IMR-90 (cell line): Measurements from ENCODE around the gene MRPL52. TPM values are rescaled to one million over a fixed set of nuclear protein-coding genes. Genes with fewer than 3 reads are reported as not detected.

Experiments
- ATAC-seq: fragments of 200-7000 bp; cut with Tn5 transposase; 2 replicates; pipeline ENCODE4 v1.9.1; 2020; ENCODE audit warnings: low read depth, mild to moderate bottlenecking, moderate library complexity
- BruUV-seq: library from RNA; stranded (reverse); fragments of 400-500 nt; replicated peaks from 2 replicates; lab custom pipeline; 2021; lab: Mats Ljungman, UMichigan
- CTCF ChIA-PET: fragments of 300-600 bp; formaldehyde crosslinking; extraction: SDS; loops from one replicate; lab custom pipeline; 2021; ENCODE audit warnings: antibody characterized with exemption; lab: Yijun Ruan, JAX
- POLR2A ChIA-PET: fragments of 300-600 bp; sonication (Branson Sonifier 250); formaldehyde crosslinking; loops from one replicate; lab custom pipeline; 2022; ENCODE audit warnings: antibody characterized with exemption; ENCODE audit not compliant: unreplicated experiment; lab: Charles Lee
- DNase-seq: peaks from one replicate; pipeline ENCODE4 v3.0.0; 2013
- H2AFZ ChIP-seq: replicated peaks from 2 replicates; pipeline ENCODE3; 2013; ENCODE audit warnings: low read length, mild to moderate bottlenecking; ENCODE audit not compliant: poor library complexity
- H2AK5ac ChIP-seq: 2 replicates; pipeline ENCODE4 v1.6.1; 2013; ENCODE audit warnings: low read depth, low read length, inconsistent platforms
- H2AK9ac ChIP-seq: replicated peaks from 2 replicates; pipeline ENCODE3; 2013; ENCODE audit warnings: mild to moderate bottlenecking, low read depth, low read length, moderate library complexity; ENCODE audit not compliant: poor library complexity
- H2BK120ac ChIP-seq: 2 replicates; pipeline ENCODE4 v1.6.1; 2013; ENCODE audit warnings: low read depth, low read length, inconsistent platforms
- H2BK15ac ChIP-seq: 3 replicates; pipeline ENCODE4 v1.6.1; 2013; ENCODE audit warnings: low read depth, low read length, inconsistent platforms
- H2BK20ac ChIP-seq: 2 replicates; pipeline ENCODE4 v1.6.1; 2013; ENCODE audit warnings: low read depth, mild to moderate bottlenecking, inconsistent platforms, low read length, moderate library complexity
- H2BK5ac ChIP-seq: 2 replicates; pipeline ENCODE4 v1.6.1; 2013; ENCODE audit warnings: mild to moderate bottlenecking, low read depth, low read length, inconsistent platforms; ENCODE audit not compliant: poor library complexity, severe bottlenecking
- H3K14ac ChIP-seq: replicated peaks from 2 replicates; pipeline ENCODE4 v1.6.1; 2013; ENCODE audit warnings: low read depth, low read length, inconsistent platforms
- H3K18ac ChIP-seq: 2 replicates; pipeline ENCODE4 v1.6.1; 2013; ENCODE audit warnings: low read depth, low read length, control low read depth
- H3K23ac ChIP-seq: 2 replicates; pipeline ENCODE4 v1.6.1; 2013; ENCODE audit warnings: low read depth, low read length, inconsistent platforms
- H3K27ac ChIP-seq: 2 replicates; pipeline ENCODE4 v1.5.1; 2013; ENCODE audit warnings: mild to moderate bottlenecking, control low read depth, low read length; ENCODE audit not compliant: insufficient read depth
- H3K27me3 ChIP-seq: 2 replicates; pipeline ENCODE4 v1.6.1; 2013; ENCODE audit warnings: low read length; ENCODE audit not compliant: control insufficient read depth, insufficient read depth
- H3K36me3 ChIP-seq: 2 replicates; pipeline ENCODE4 v1.6.1; 2013; ENCODE audit warnings: low read length, mixed read lengths; ENCODE audit not compliant: control insufficient read depth, insufficient read depth
- H3K4ac ChIP-seq: 2 replicates; pipeline ENCODE4 v1.6.1; 2013; ENCODE audit warnings: low read depth, low read length, inconsistent platforms
- H3K4me1 ChIP-seq: 2 replicates; pipeline ENCODE4 v1.6.1; 2013; ENCODE audit warnings: low read length, mixed read lengths; ENCODE audit not compliant: control insufficient read depth, insufficient read depth
- H3K4me2 ChIP-seq: 2 replicates; pipeline ENCODE4 v1.6.1; 2013; ENCODE audit warnings: low read depth, mild to moderate bottlenecking, control low read depth, low read length, moderate library complexity
- H3K4me3 ChIP-seq: 2 replicates; pipeline ENCODE4 v1.5.1; 2013; ENCODE audit warnings: low read depth, mild to moderate bottlenecking, control low read depth, low read length, moderate library complexity; ENCODE audit not compliant: insufficient read depth
- H3K56ac ChIP-seq: 2 replicates; pipeline ENCODE4 v1.6.1; 2013; ENCODE audit warnings: low read length, inconsistent platforms; ENCODE audit not compliant: insufficient read depth; ENCODE audit errors: extremely low read depth
- H3K79me1 ChIP-seq, 2 experiments: 2 replicates each; pipeline ENCODE4 v1.6.1; 2013; ENCODE audit warnings: low read length in 2 of 2, inconsistent platforms in 1 of 2, low read depth in 1 of 2
- H3K9ac ChIP-seq: 2 replicates; pipeline ENCODE4 v1.6.1; 2013; ENCODE audit warnings: low read depth, low read length, control low read depth
- H3K9me1 ChIP-seq: 2 replicates; pipeline ENCODE4 v1.6.1; 2013; ENCODE audit warnings: low read length, inconsistent platforms; ENCODE audit not compliant: insufficient read depth
- H3K9me3 ChIP-seq: 2 replicates; pipeline ENCODE4 v1.6.1; 2013; ENCODE audit warnings: low read length; ENCODE audit not compliant: control insufficient read depth, insufficient read depth
- H4K20me1 ChIP-seq: 2 replicates; pipeline ENCODE4 v1.6.1; 2013; ENCODE audit warnings: low read length, inconsistent platforms; ENCODE audit not compliant: insufficient read depth
- H4K5ac ChIP-seq: 2 replicates; pipeline ENCODE4 v1.6.1; 2013; ENCODE audit warnings: mild to moderate bottlenecking, low read depth, low read length, control low read depth
- H4K8ac ChIP-seq, 2 experiments: 2 replicates each; pipeline ENCODE4 v1.6.1; 2013; ENCODE audit warnings: low read depth in 2 of 2, low read length in 2 of 2, control low read depth in 1 of 2, inconsistent platforms in 1 of 2
- H4K91ac ChIP-seq: 2 replicates; pipeline ENCODE4 v1.6.1; 2013; ENCODE audit warnings: low read depth, low read length, inconsistent platforms; ENCODE audit not compliant: insufficient read depth
- CEBPB ChIP-seq: IDR thresholded peaks from 2 replicates; pipeline ENCODE4 v1.6.1; 2012; ENCODE audit warnings: low read depth, low read length, improper control_type of control experiment
- CTCF ChIP-seq: conservative IDR thresholded peaks from 2 replicates; pipeline ENCODE4 v1.5.1; 2012; ENCODE audit warnings: mild to moderate bottlenecking, low read depth, low read length, improper control_type of control experiment
- FOS ChIP-seq: fragments of 150-350 bp; IDR thresholded peaks from 2 replicates; pipeline ENCODE4 v1.6.1; 2016; ENCODE audit warnings: low read depth, low read length
- MAFK ChIP-seq: IDR thresholded peaks from 2 replicates; pipeline ENCODE4 v1.6.1; 2012; ENCODE audit warnings: low read depth, low read length, improper control_type of control experiment
- MXI1 ChIP-seq: IDR thresholded peaks from 2 replicates; pipeline ENCODE4 v1.6.1; 2012; ENCODE audit warnings: low read depth, mild to moderate bottlenecking, low read length, moderate library complexity, borderline replicate concordance
- NFE2L2 ChIP-seq: fragments of 150-350 bp; IDR thresholded peaks from 2 replicates; pipeline ENCODE4 v1.6.1; 2016; ENCODE audit warnings: low read depth, mild to moderate bottlenecking, low read length
- RAD21 ChIP-seq: IDR thresholded peaks from 2 replicates; pipeline ENCODE4 v1.6.1; 2012; ENCODE audit warnings: low read length, improper control_type of control experiment
- RCOR1 ChIP-seq: IDR thresholded peaks from 2 replicates; pipeline ENCODE4 v1.6.1; 2012; ENCODE audit warnings: mild to moderate bottlenecking, low read length, improper control_type of control experiment; ENCODE audit not compliant: insufficient replicate concordance
- RFX5 ChIP-seq: IDR thresholded peaks from 2 replicates; pipeline ENCODE4 v1.8.0; 2012; ENCODE audit warnings: low read depth, mild to moderate bottlenecking, low read length, moderate library complexity
- SMC3 ChIP-seq: fragments of 150-350 bp; IDR thresholded peaks from 2 replicates; pipeline ENCODE4 v1.6.1; 2016; ENCODE audit warnings: low read depth, mild to moderate bottlenecking, antibody characterized with exemption, low read length, moderate library complexity
- WGBS, 2 experiments: methylation state at CpG; one replicate each; pipeline versions ENCODE4 v1.1.5 to v1.1.7; 2013; ENCODE audit warnings: missing lambda C conversion rate in 2 of 2; ENCODE audit not compliant: insufficient read length in 1 of 2; ENCODE audit errors: extremely low coverage in 2 of 2; 5-methylcytosine and 5-hydroxymethylcytosine counted together
- dilution Hi-C: fragments of 300-500 bp; cut with HindIII; formaldehyde crosslinking; loops from one replicate; pipeline ENCODE4 v1.14.3; 2018; ENCODE audit warnings: low sequenced_read_pairs; ENCODE audit not compliant: unreplicated experiment
- in situ Hi-C: fragments of 300-500 bp; cut with MboI; formaldehyde crosslinking; loops from 3 replicates; pipeline ENCODE4 v1.14.3; 2019; ENCODE audit warnings: low sequenced_read_pairs, inconsistent platforms, mixed read lengths
- intact Hi-C: fragments of 100-400 bp; cut with micrococcal nuclease; formaldehyde crosslinking; loops from 2 replicates; pipeline ENCODE4 v1.10.0; 2022
- polyA plus RNA-seq, 3 experiments: library from polyadenylated mRNA; depleted of rRNA; stranded (reverse); fragments of >200 nt; gene quantifications; 2 replicates each; pipeline ENCODE4 v1.2.3, GENCODE V29; 2012; ENCODE audit warnings: low replicate concordance in 1 of 3
- total RNA-seq: library from RNA; depleted of rRNA; stranded (reverse); fragments of >200 nt; gene quantifications from 2 replicates; pipeline ENCODE4 v1.2.3, GENCODE V29; 2012
- TF ChIP-seq, protein P1 (sequence below): fragments of 150-350 bp; IDR thresholded peaks from 2 replicates; pipeline ENCODE4 v1.6.1; 2016; ENCODE audit warnings: low read depth, mild to moderate bottlenecking, low read length, moderate library complexity, borderline replicate concordance
- TF ChIP-seq, protein P2 (sequence below): fragments of 150-350 bp; IDR thresholded peaks from 2 replicates; pipeline ENCODE4 v1.6.1; 2017; ENCODE audit warnings: mild to moderate bottlenecking, antibody characterized with exemption, low read length, low read depth

Gene MRPL52
- total and polyA plus RNA-seq, 2 of the 4 experiments (the other 2 are of a cell fraction), result 33.1 to 51.4 TPM

GRCh38 chr14:22850944-22851764 is 21.5 kb downstream of the MRPL52 start:
- POLR2A ChIA-PET, result interaction anchor here (0.6 to 2.4 kb wide), 6 partner anchors 10 to 35 kb away, joined by 3 to 25 read pairs (median 4); partner anchors contain the start of gene MMP14
- TF ChIP-seq RCOR1 (peak; percentile 78), CEBPB (peak; percentile 94), RAD21 (peak; percentile 13; the same call in 1 of the 2 replicates), MAFK (no peak), FOS (peak; percentile 72), RFX5 (no peak), CTCF (no peak), NFE2L2 (0 out of 2 replicates have a peak, but pooled peaks have one; percentile 13), MXI1 (0 out of 2 replicates have a peak, but pooled peaks have one; percentile 29), SMC3 (0 out of 2 replicates have a peak, but pooled peaks have one; percentile 5)
- TF ChIP-seq, protein P1, sequence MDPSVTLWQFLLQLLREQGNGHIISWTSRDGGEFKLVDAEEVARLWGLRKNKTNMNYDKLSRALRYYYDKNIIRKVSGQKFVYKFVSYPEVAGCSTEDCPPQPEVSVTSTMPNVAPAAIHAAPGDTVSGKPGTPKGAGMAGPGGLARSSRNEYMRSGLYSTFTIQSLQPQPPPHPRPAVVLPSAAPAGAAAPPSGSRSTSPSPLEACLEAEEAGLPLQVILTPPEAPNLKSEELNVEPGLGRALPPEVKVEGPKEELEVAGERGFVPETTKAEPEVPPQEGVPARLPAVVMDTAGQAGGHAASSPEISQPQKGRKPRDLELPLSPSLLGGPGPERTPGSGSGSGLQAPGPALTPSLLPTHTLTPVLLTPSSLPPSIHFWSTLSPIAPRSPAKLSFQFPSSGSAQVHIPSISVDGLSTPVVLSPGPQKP, result no peak
- TF ChIP-seq, protein P2, sequence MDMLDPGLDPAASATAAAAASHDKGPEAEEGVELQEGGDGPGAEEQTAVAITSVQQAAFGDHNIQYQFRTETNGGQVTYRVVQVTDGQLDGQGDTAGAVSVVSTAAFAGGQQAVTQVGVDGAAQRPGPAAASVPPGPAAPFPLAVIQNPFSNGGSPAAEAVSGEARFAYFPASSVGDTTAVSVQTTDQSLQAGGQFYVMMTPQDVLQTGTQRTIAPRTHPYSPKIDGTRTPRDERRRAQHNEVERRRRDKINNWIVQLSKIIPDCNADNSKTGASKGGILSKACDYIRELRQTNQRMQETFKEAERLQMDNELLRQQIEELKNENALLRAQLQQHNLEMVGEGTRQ, result no peak

More at GRCh38 chr14:22850944-22851764, 21.5 kb downstream of the MRPL52 start:
- Histone ChIP-seq H3K4me3 (no peak overlapping the region), H3K4me2 (peak overlapping the region; percentile 56), H3K79me1 (peaks cover 4 to 41% of the 10 kb centered on the region in 2 experiments; a peak in 3 of 4 replicates), H3K14ac (peak overlapping the region; percentile 98), H2AK9ac (peak overlapping the region; percentile 99), H3K4ac (peak overlapping the region; percentile 99), H3K23ac (peak overlapping the region; percentile 99), H3K9me1 (peaks cover 27% of the 10 kb centered on the region), H3K18ac (peak overlapping the region; percentile 95), H2BK20ac (peak overlapping the region; percentile 97), H2BK120ac (peak overlapping the region; percentile 98), H4K91ac (peak overlapping the region; percentile 99), H3K27me3 (no peaks in the 10 kb centered on the region), H2AFZ (peak overlapping the region; percentile 71), H3K56ac (peak overlapping the region; percentile 95), H3K27ac (peak overlapping the region; percentile 97), H3K36me3 (peaks cover 9% of the 10 kb centered on the region; the same call in 1 of the 2 replicates), H3K9me3 (no peaks in the 10 kb centered on the region), H4K5ac (peak overlapping the region; percentile 91), H4K8ac (peak overlapping the region; percentile 92 to 97), H4K20me1 (peaks cover 7% of the 10 kb centered on the region; the same call in 1 of the 2 replicates), H2BK5ac (peak overlapping the region; percentile 98), H3K9ac (peak overlapping the region; percentile 70), H2AK5ac (peak overlapping the region; percentile 99), H3K4me1 (peaks cover 47% of the 10 kb centered on the region), H2BK15ac (peak overlapping the region; percentile 97)
- peak; percentile 98 for DNase-seq
- dilution Hi-C loops (no loop called here), in situ Hi-C loops (loop anchor here (25.0 kb wide), 1 partner anchor 464 kb away; no protein-coding TSS in a partner anchor), intact Hi-C loops (loop anchor here (5.0 kb wide), 1 partner anchor 464 kb away; no protein-coding TSS in a partner anchor)
- no TSS peak for BruUV-seq
- 0% methylated on average over 1 of the region's 9 CpGs; no CpG with 5 or more reads in 1 of the 2 experiments for WGBS, 2 experiments
- CTCF ChIA-PET, result interaction anchor here (0.6 to 6.8 kb wide), 6 partner anchors 14 to 471 kb away, joined by 3 to 60 read pairs (median 4); partner anchors contain the start of gene MMP14
- peak; percentile 50 for ATAC-seq
